B cell (primary cell): ENCODE data around the gene ZNF282. TPM values are rescaled to one million over a fixed set of nuclear protein-coding genes. Genes with fewer than 3 reads are reported as not detected.
A peak's percentile ranks its signal among the peaks of the same experiment; 100 is the strongest.

Experiments used
- ATAC-seq: fragments of 200-7000 bp; cut with Tn5 transposase; one replicate; pipeline ENCODE4 v1.10.0; 2021; ENCODE audit warnings: low read depth, mild to moderate bottlenecking, moderate number of reproducible peaks, moderate library complexity
- CTCF ChIA-PET: fragments of 350-600 bp; sonication (Branson Sonifier 250); formaldehyde crosslinking; loops from one replicate; lab custom pipeline; 2021; ENCODE audit warnings: antibody characterized with exemption, inconsistent platforms; lab: Charles Lee
- POLR2A ChIA-PET: fragments of 350-600 bp; sonication (Branson Sonifier 250); formaldehyde crosslinking; loops from one replicate; lab custom pipeline; 2021; ENCODE audit warnings: antibody characterized with exemption; lab: Charles Lee
- DNase-seq: peaks from one replicate; pipeline ENCODE4 v3.0.0; 2013
- H2AFZ ChIP-seq: 2 replicates; pipeline ENCODE4 v1.6.1; 2012; ENCODE audit warnings: mild to moderate bottlenecking, low read depth, low read length; ENCODE audit not compliant: insufficient read depth, poor library complexity, severe bottlenecking
- H3K27ac ChIP-seq, 2 donors: 1 replicate in 1 of 2; 2 replicates in 1 of 2; pipeline ENCODE4 v1.5.1; 2012 to 2013; ENCODE audit warnings: low read length in 2 of 2, mild to moderate bottlenecking in 2 of 2, moderate library complexity in 1 of 2
- H3K27me3 ChIP-seq, 4 experiments: fragments of 200-600 bp in 1 of 4; sonication (generic) in 1 of 4; replicated peaks in 1 of 4; 1 replicate in 2 of 4; 2 replicates in 2 of 4; pipeline versions ENCODE4 v1.6.1 to v1.7.0; 2013 to 2016; ENCODE audit warnings: low read length in 3 of 4, mild to moderate bottlenecking in 2 of 4, mixed read lengths in 1 of 4, moderate library complexity in 1 of 4; ENCODE audit not compliant: insufficient read depth in 4 of 4, control insufficient read depth in 3 of 4; ENCODE audit errors: control extremely low read depth in 1 of 4
- H3K36me3 ChIP-seq, 2 experiments: replicated peaks in 1 of 2; 1 replicate in 1 of 2; 2 replicates in 1 of 2; pipeline versions ENCODE4 v1.6.1 to v1.7.1; 2013; ENCODE audit warnings: low read length in 1 of 2; ENCODE audit not compliant: insufficient read depth in 2 of 2, control insufficient read depth in 1 of 2; ENCODE audit errors: control extremely low read depth in 1 of 2, extremely low read depth in 1 of 2
- H3K4me1 ChIP-seq, 2 donors: fragments of 200-600 bp in 1 of 2; sonication (generic) in 1 of 2; 1 replicate in 1 of 2; 2 replicates in 1 of 2; pipeline versions ENCODE4 v1.5.1 to v1.6.1; 2013 to 2017; ENCODE audit warnings: low read length in 2 of 2; ENCODE audit not compliant: control insufficient read depth in 2 of 2, insufficient read depth in 2 of 2
- H3K4me2 ChIP-seq: replicated peaks from 2 replicates; pipeline ENCODE3; 2012; ENCODE audit warnings: mild to moderate bottlenecking, low read depth, low read length; ENCODE audit not compliant: poor library complexity, severe bottlenecking
- H3K4me3 ChIP-seq, 5 experiments: fragments of 200-600 bp in 1 of 5; sonication (generic) in 1 of 5; 1 replicate in 3 of 5; 2 replicates in 2 of 5; pipeline versions ENCODE4 v1.5.1 to v1.7.0; 2011 to 2016; ENCODE audit warnings: low read length in 4 of 5, mild to moderate bottlenecking in 4 of 5, low read depth in 2 of 5, control low read depth in 1 of 5, moderate library complexity in 1 of 5; ENCODE audit not compliant: insufficient read depth in 1 of 5; ENCODE audit errors: control extremely low read depth in 1 of 5, extremely low read depth in 1 of 5
- H3K79me2 ChIP-seq: fragments of 200-600 bp; sonication (generic); one replicate; pipeline ENCODE4 v1.6.0; 2016; ENCODE audit warnings: low read length; ENCODE audit not compliant: control insufficient read depth, insufficient read depth
- H3K9ac ChIP-seq: fragments of 200-600 bp; sonication (generic); 2 replicates; pipeline ENCODE4 v1.6.1; 2017; ENCODE audit warnings: mild to moderate bottlenecking, low read length, moderate library complexity
- H3K9me3 ChIP-seq, 3 donors: one replicate each; pipeline versions ENCODE4 v1.6.1 to v1.7.1; 2013; ENCODE audit warnings: low read length in 2 of 3; ENCODE audit not compliant: control insufficient read depth in 2 of 3, insufficient read depth in 1 of 3; ENCODE audit errors: control extremely low read depth in 1 of 3
- H4K20me1 ChIP-seq: 2 replicates; pipeline ENCODE4 v1.6.0; 2012; ENCODE audit warnings: mild to moderate bottlenecking, low read length; ENCODE audit not compliant: insufficient read depth, control insufficient read depth, poor library complexity, severe bottlenecking
- H3K27ac Mint-ChIP-seq: one replicate; pipeline ENCODE4 v1.8.0; 2021; ENCODE audit warnings: mixed read lengths
- H3K27me3 Mint-ChIP-seq: one replicate; pipeline ENCODE4 v1.8.0; 2021; ENCODE audit warnings: mixed read lengths
- H3K4me1 Mint-ChIP-seq: one replicate; pipeline ENCODE4 v1.8.0; 2021; ENCODE audit warnings: mixed read lengths
- H3K4me3 Mint-ChIP-seq: one replicate; pipeline ENCODE4 v1.8.0; 2021; ENCODE audit warnings: mixed read lengths
- H3K9me3 Mint-ChIP-seq: one replicate; pipeline ENCODE4 v1.8.0; 2022; ENCODE audit warnings: mixed read lengths; ENCODE audit not compliant: insufficient read depth
- CTCF ChIP-seq: fragments of 200-600 bp; IDR thresholded peaks from one replicate; pipeline ENCODE4 v1.8.0; 2022; ENCODE audit warnings: antibody characterized with exemption, mild to moderate bottlenecking
- EZH2 ChIP-seq: IDR thresholded peaks from 2 replicates; pipeline ENCODE4 v1.6.1; 2012; ENCODE audit warnings: borderline replicate concordance, low read depth, mild to moderate bottlenecking, moderate library complexity, low read length; ENCODE audit not compliant: insufficient read depth, poor library complexity, severe bottlenecking
- WGBS: methylation state at CpG from one replicate; pipeline ENCODE4 v1.1.5; 2013; ENCODE audit warnings: missing lambda C conversion rate; ENCODE audit not compliant: insufficient coverage; 5-methylcytosine and 5-hydroxymethylcytosine counted together
- intact Hi-C: fragments of 100-400 bp; cut with micrococcal nuclease; formaldehyde crosslinking; loops from one replicate; pipeline ENCODE4 v1.10.0; 2022
- polyA plus RNA-seq: library from polyadenylated mRNA; depleted of rRNA; stranded (reverse); fragments of >200 nt; gene quantifications from 2 replicates; pipeline ENCODE4 v1.2.3, GENCODE V29; 2012
- total RNA-seq, 2 donors: library from RNA; stranded (reverse); fragments of 120-200 nt in 1 of 2; gene quantifications; 1 replicate in 1 of 2; 2 replicates in 1 of 2; pipeline versions ENCODE4 v1.2.3 to v1.2.4, GENCODE V29; 2013 to 2022

ZNF282 gene
- total and polyA plus RNA-seq, 2 donors (not counting 1 experiment from before 2014, with no cell fraction given) = 8.3 to 25.7 TPM

- H3K27ac ChIP-seq = no peak overlapping the region
- peaks cover 15 to 22% of the 10 kb centered on the region in 2 donors for H3K4me1 ChIP-seq
- Mint-ChIP-seq H3K4me1 (peaks cover 39% of the 10 kb centered on the region), H3K27me3 (no peaks in the 10 kb centered on the region), H3K9me3 (peaks cover 5% of the 10 kb centered on the region), H3K4me3 (no peak overlapping the region), H3K27ac (no peak overlapping the region)
- intact Hi-C loops = no loop called here
- peaks cover 71% of the 10 kb centered on the region for H3K79me2 ChIP-seq
- CTCF ChIA-PET = no interaction called here
- no peak overlapping the region for H3K4me3 ChIP-seq
- peaks cover under 1 to 3% of the 10 kb centered on the region in 2 experiments for H3K36me3 ChIP-seq
- TF ChIP-seq CTCF (no peak), EZH2 (no peak)
- ATAC-seq (peak; percentile 63), DNase-seq (no peak)
- no peak overlapping the region for H3K4me2 ChIP-seq
- H3K9me3 ChIP-seq = peaks cover 0 to 5% (median 0%) of the 10 kb centered on the region in 3 donors
- no peaks in the 10 kb centered on the region for H3K27me3 ChIP-seq
- no peak overlapping the region for H3K9ac ChIP-seq
- no peak overlapping the region for H2AFZ ChIP-seq
- H4K20me1 ChIP-seq = peaks cover 25% of the 10 kb centered on the region
- WGBS = 0% methylated on average over 2 of the region's 5 CpGs
- POLR2A ChIA-PET = no interaction called here
Measured at GRCh38 chr7:149245244-149245643, 49.9 kb downstream of the ZNF282 start.

- Histone ChIP-seq H3K27ac (no peak overlapping the region), H4K20me1 (peaks cover 20% of the 10 kb centered on the region), H3K9ac (no peak overlapping the region), H3K27me3 (no peaks in the 10 kb centered on the region), H3K4me2 (no peak overlapping the region), H2AFZ (no peak overlapping the region), H3K4me3 (no peak overlapping the region), H3K79me2 (peaks cover 66% of the 10 kb centered on the region), H3K4me1 (peaks cover 10 to 17% of the 10 kb centered on the region in 2 donors), H3K36me3 (peaks cover 3 to 5% of the 10 kb centered on the region in 2 experiments), H3K9me3 (peaks cover 0 to 5% (median 0%) of the 10 kb centered on the region in 3 donors)
- ChIA-PET CTCF (no interaction called here), POLR2A (no interaction called here)
- ATAC-seq (no peak), DNase-seq (no peak)
- TF ChIP-seq CTCF (no peak), EZH2 (no peak)
- Mint-ChIP-seq H3K27me3 (no peaks in the 10 kb centered on the region), H3K4me1 (peaks cover 35% of the 10 kb centered on the region), H3K4me3 (no peak overlapping the region), H3K9me3 (peaks cover 5% of the 10 kb centered on the region), H3K27ac (peak overlapping the region; percentile 3)
- intact Hi-C loops = no loop called here
- 93% methylated on average over 2 of the region's 5 CpGs for WGBS
Measured at GRCh38 chr7:149245744-149246143, 50.4 kb downstream of the ZNF282 start.
